ENCODE measurements around the gene CNOT10.

DNA sequence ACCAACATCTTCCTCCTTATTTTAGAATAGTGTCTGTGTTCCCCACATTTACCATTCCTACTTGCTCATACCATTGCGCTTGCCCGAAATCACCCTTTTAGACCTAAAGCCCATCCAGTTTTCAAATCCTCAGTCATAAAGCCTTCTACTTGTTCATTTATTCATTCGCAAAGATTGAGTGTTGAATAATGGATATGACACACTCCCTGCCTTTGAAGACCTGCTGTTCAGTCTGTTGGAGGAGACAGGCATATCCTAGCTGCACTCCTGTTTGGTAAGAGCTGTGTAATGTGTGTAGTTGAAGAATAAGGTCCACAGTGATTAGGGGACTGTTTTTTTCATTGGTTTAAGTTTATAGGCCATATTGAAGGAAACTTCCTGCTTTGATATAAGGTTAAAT lies 1.7 kb downstream of the CNOT10 start:
- no peak for TF ChIP-seq POLR2AphosphoS5 (IDR thresholded peaks at IDR 0.05)
- TF ChIP-seq, protein P1, sequence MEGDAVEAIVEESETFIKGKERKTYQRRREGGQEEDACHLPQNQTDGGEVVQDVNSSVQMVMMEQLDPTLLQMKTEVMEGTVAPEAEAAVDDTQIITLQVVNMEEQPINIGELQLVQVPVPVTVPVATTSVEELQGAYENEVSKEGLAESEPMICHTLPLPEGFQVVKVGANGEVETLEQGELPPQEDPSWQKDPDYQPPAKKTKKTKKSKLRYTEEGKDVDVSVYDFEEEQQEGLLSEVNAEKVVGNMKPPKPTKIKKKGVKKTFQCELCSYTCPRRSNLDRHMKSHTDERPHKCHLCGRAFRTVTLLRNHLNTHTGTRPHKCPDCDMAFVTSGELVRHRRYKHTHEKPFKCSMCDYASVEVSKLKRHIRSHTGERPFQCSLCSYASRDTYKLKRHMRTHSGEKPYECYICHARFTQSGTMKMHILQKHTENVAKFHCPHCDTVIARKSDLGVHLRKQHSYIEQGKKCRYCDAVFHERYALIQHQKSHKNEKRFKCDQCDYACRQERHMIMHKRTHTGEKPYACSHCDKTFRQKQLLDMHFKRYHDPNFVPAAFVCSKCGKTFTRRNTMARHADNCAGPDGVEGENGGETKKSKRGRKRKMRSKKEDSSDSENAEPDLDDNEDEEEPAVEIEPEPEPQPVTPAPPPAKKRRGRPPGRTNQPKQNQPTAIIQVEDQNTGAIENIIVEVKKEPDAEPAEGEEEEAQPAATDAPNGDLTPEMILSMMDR (IDR thresholded peaks at IDR 0.05), result no peak
